ENCODE data around the gene SELENOH.
"Not testable (repeated sequence)": the region's sequence is repeated elsewhere in the genome, so short reads cannot be mapped to it uniquely, and the experiment has no call there.

The SELENOH gene, protein sequence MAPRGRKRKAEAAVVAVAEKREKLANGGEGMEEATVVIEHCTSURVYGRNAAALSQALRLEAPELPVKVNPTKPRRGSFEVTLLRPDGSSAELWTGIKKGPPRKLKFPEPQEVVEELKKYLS

GRCh38 chr11:57741132-57742086 lies at the start of gene SELENOH:
Gene SELENOH (plus strand): TSS chr11:57741491. CDS start chr11:57741596, 105 bp downstream.
- in situ Hi-C loops (cut with MboI; ENCODE audit: low sequenced_read_pairs): no loop called here

- in situ Hi-C loops (cut with MboI; ENCODE audit: low sequenced_read_pairs): no loop called here
Measured at GRCh38 chr11:57698843-57699365, 42.4 kb upstream of the SELENOH start.

GRCh38 chr11:57699813-57700212 lies 41.5 kb upstream of the SELENOH start:
- in situ Hi-C loops (cut with MboI; ENCODE audit: low sequenced_read_pairs): no loop called here

GRCh38 chr11:57700425-57700824 lies 40.9 kb upstream of the SELENOH start:
- in situ Hi-C loops (cut with MboI; ENCODE audit: low sequenced_read_pairs): no loop called here

- in situ Hi-C loops (cut with MboI; ENCODE audit: low sequenced_read_pairs): no loop called here
Measured at GRCh38 chr11:57703341-57703740, 38.0 kb upstream of the SELENOH start.

DNA sequence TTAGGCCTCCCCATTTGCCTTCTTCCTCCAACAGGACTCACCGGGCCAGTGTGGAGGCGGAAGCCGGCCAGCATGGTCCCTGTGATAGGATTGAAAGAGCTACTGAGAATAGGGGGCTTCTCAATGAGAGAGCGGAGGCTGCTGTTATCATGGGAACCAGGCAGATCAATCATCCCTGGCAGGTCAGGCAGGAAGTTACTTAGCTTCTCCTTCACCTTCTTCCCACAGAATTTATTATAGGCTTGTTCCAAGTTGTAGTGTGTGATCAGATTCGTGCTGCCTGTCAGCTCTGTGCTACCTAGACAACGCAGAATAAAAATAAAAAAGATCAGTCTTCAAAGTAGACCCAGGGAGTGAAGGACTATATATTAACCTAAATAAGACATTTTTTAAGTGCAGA lies 36.4 kb upstream of the SELENOH start:
- in situ Hi-C loops (cut with MboI; ENCODE audit: low sequenced_read_pairs): no loop called here

DNA sequence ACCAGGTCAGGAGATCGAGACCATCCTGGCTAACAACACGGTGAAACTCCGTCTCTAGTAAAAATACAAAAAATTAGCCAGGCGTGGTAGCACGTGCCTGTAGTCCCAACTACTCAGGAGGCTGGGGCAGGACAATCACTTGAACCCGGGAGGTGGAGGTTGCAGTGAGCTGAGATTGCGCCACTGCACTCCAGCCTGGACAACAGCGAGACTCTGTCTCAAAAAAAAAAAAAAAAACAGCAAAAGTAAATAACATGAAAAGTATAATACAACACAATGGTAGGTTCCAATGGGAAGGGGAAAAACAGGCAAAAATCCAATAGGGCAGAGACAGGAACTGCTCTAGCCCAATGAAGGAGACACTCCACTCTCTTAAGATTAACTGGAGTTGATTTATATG lies 35.9 kb upstream of the SELENOH start:
- in situ Hi-C loops (cut with MboI; ENCODE audit: low sequenced_read_pairs): not testable (repeated sequence)

DNA sequence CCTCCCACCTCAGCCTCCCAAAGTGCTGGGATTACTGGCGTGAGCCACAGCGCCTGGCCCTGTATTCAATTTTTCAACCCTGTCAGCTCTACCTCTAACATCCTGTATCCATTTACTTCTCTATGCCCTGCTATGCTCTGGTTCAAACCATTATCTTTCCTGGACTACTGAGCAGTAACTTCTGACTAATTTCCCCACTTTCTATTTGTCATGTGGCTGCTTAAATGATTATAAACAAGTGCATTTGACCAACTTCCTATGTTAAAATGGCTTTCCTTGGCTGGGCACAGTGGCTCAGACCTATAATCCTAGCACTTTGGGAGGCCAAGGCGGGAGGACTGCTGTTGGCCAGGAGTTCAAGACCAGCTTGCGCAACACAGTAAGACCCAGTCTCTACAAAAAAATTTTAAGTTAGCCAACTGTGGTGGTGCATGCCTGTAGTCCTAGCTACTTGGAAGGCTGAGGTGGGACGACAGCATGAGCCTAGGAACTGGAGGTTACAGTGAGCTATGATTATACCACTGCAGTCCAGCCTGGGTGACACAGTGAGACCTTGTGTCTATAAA lies 31.4 kb upstream of the SELENOH start:
- in situ Hi-C loops (cut with MboI; ENCODE audit: low sequenced_read_pairs): no loop called here

GRCh38 chr11:57711414-57712255 lies 29.7 kb upstream of the SELENOH start, which contains the start of gene MED19:
Gene MED19 (minus strand): TSS chr11:57712215. CDS start chr11:57712179, 36 bp downstream.
- in situ Hi-C loops (cut with MboI; ENCODE audit: low sequenced_read_pairs): no loop called here

- in situ Hi-C loops (cut with MboI; ENCODE audit: low sequenced_read_pairs): no loop called here
Measured at GRCh38 chr11:57712256-57713150, 28.8 kb upstream of the SELENOH start, which contains the start of gene TMX2. Gene TMX2 (plus strand): TSS chr11:57712593. CDS start chr11:57712619, 26 bp downstream.

DNA sequence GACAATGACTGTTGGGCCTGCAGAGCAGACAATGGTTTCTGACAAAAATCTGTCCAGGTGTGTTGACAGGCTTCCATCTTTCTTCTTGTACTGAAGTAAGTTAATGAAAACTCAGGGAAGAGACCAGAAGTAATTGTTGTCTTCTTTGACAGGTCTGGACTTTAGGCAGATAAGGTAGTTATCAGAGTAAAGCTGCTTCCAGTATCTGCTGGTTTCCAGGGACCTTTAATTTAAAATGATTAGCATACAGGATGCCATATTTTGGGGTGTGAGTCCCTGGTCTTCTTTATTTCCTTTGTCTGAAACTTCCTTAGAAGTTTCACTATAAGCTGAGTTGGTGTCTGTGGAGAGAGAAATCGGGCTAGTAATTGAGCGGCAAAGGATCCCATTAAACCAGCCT lies 27.5 kb upstream of the SELENOH start:
- in situ Hi-C loops (cut with MboI; ENCODE audit: low sequenced_read_pairs): no loop called here

DNA sequence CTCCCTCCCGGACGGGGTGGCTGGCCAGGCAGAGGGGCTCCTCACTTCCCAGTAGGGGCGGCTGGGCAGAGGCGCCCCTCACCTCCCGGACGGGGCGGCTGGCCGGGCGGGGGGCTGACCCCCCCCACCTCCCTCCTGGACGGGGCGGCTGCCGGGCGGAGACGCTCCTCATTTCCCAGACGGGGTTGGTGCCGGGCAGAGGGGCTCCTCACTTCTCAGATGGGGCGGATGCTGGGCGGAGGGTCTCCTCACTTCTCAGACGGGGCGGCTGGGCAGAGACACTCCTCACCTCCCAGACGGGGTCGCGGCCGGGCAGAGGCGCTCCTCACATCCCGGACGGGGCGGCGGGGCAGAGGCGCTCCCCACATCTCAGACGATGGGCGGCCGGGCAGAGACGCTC lies 24.6 kb upstream of the SELENOH start:
- in situ Hi-C loops (cut with MboI; ENCODE audit: low sequenced_read_pairs): not testable (repeated sequence)

- in situ Hi-C loops (cut with MboI; ENCODE audit: low sequenced_read_pairs): no loop called here
Measured at GRCh38 chr11:57727185-57727584, 14.1 kb upstream of the SELENOH start.

DNA sequence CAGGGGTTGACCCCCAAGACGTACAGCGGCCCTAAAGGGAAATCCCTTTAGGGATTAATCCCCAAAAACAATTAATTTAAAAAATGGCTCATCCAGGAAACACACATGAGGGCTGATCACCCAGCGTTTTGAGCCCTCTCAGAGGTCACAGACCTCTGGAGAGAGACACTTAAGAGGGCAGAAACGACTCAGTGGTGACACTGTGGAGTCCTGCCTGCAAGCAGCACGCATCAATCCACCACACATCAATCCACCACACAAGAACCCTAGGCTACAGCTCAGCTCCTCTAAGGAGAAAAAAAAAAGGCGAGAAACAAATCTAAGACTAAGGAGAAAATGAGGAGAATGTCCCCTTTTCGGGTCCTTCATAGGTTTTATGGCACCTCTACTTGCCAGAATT lies 12.5 kb upstream of the SELENOH start:
- in situ Hi-C loops (cut with MboI; ENCODE audit: low sequenced_read_pairs): no loop called here

DNA sequence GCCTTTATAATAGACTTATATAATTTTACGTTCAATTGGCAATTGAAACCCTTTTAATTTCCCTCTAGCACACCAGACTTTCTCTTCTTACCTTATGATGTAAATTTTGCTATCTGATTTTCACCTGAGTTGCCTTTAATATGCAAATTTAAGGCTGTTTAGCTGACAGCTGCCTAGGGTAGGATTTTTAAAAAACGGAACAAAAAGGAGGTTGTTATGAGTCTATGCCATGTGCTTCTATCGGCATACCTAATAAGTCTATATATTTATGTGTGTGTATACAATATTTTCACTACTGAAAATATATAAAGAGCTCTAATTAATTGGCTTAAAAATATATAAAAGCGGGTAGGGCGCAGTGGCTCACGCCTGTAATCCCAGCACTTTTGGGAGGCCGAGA lies 11.8 kb upstream of the SELENOH start:
- in situ Hi-C loops (cut with MboI; ENCODE audit: low sequenced_read_pairs): no loop called here

DNA sequence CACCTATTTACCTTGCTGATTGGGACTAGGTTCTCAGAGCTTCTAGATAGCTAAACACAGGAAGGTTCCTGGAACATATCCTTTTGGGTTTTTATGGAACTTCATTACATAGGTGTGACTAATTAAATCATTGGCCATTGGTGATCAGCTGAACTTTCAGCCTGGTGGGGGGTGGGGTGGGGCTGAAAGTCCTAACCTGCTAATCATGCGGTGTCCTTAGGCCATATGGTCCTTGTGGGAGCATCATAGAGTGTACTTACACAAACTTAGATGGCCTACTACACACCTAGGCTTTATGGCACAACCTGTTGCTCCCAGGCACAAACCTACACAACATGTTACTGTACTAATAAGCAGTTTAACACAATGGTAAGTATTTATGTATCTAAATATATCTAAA lies 8.6 kb upstream of the SELENOH start:
- in situ Hi-C loops (cut with MboI; ENCODE audit: low sequenced_read_pairs): no loop called here

DNA sequence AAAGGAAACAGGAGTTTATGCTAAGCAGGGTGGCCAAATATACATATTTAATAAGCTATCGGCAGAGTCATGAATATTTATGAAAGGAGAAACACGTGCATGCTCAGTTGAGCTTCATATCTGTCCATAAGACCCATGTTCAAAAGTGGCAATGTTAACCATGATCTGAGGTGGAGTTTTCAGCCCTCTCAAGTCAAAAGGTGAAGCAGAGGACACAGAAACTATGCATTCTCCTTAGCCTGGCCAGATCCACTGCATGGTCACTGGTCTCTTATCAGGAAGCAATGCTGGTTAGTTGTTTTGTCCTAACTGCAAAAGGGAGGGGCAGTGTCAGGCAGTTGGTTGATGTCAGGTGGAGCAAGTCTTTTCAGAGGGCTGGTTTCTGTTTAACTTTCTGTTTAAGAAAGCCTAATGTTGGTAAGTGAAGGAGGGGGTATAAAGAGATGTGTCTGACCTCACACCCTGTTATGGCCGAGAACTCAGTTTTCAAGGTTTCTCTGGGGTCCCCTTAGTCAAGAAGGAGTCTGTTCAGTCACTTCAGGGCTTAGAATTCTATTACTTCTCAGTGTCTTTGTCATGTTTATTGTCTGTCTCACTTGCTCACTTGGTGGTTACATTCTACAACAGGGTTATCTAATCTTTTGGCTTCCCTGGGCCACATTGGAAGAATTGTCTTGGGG lies 5.5 kb upstream of the SELENOH start:
- in situ Hi-C loops (cut with MboI; ENCODE audit: low sequenced_read_pairs): no loop called here

DNA sequence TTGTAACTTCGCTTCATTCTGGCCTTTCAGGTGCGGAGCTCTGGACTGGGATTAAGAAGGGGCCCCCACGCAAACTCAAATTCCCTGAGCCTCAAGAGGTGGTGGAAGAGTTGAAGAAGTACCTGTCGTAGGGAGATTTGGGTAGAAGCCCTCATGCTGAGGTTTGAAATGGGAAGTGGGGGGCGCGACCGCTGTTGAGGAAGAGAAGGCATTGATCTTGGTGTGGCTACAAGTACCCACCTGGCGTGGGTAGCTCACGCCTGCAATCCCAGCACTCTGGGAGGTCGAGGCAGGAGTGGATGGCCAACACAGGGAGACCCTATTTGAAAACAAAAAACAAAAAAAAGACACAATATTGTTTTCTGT lies 779 bp downstream of the SELENOH start:
- in situ Hi-C loops (cut with MboI; ENCODE audit: low sequenced_read_pairs): no loop called here

DNA sequence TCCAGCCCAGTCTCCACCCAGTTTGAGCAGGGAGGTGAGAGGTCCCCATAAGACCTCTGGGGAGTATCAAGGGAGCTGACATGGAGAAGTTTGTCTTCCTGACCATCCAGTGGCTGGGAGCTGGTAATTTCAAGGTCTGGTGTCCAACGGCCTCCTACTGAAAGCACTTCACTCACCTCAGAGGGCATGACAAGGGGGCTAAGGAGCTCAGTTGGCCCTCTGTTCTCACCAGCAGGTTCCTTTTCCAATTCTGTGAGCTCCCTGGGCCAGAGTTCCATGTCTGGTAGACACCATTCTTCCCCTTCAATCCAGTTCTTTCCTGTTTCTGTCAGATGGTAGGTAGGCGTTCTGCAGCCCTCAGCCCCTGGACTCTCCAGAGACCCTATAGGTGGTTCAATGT lies 3.1 kb downstream of the SELENOH start:
- in situ Hi-C loops (cut with MboI; ENCODE audit: low sequenced_read_pairs): no loop called here

All from HL-60/S4 (cell line).